ENCODE results near the gene PDZRN4. TPM values are rescaled to one million over a fixed set of nuclear protein-coding genes. Genes with fewer than 3 reads are reported as not detected.

Gene PDZRN4
- total and polyA plus RNA-seq, 2 of the 4 experiments (the other 2 are of a cell fraction) = not detected

DNA sequence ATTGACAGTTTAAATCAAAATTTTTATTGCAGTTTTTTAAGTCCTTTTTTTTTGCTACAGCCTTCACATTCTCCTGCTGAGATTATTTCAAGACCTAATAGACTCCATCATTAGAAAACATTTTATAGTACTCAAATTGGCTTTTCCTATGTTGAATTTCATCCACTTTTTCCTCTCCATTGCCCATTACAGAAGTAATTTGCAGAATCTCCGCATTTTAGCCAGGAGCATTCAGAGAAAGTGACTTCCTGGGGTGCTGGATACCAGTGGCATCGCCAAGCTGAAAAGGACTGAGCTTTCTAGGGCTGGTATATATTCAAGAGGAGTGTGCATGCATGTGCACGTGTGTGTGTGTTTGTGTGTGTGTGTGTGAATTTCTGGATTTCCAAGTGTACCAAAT is 340.8 kb downstream of the PDZRN4 start:
- H3K23ac ChIP-seq (ENCODE audit: low read depth, low read length) = no peak overlapping the region
- no peak overlapping the region for H4K5ac ChIP-seq (ENCODE audit: low read depth, low read length)
- H3K4me2 ChIP-seq (ENCODE audit: low read depth, low read length) = no peak overlapping the region
- H2BK20ac ChIP-seq (ENCODE audit: low read depth, low read length) = no peak overlapping the region
- H2BK5ac ChIP-seq (ENCODE audit: low read depth, low read length, poor library complexity, severe bottlenecking) = no peak overlapping the region
- no peak overlapping the region for H2AK9ac ChIP-seq (replicated peaks; ENCODE audit: low read depth, low read length, poor library complexity)
- H2BK15ac ChIP-seq (ENCODE audit: low read depth, low read length) = no peak overlapping the region
- no peak overlapping the region for H3K4me3 ChIP-seq (ENCODE audit: insufficient read depth, low read depth, low read length)
- ChIA-PET CTCF (no interaction called here), POLR2A (ENCODE audit: unreplicated experiment) (no interaction called here)
- H3K9me3 ChIP-seq (ENCODE audit: control insufficient read depth, insufficient read depth, low read length) = no peaks in the 10 kb centered on the region
- no peak overlapping the region for H3K14ac ChIP-seq (replicated peaks; ENCODE audit: low read depth, low read length)
- H3K4me1 ChIP-seq (ENCODE audit: control insufficient read depth, insufficient read depth, low read length) = no peaks in the 10 kb centered on the region
- no peak overlapping the region for H2BK120ac ChIP-seq (ENCODE audit: low read depth, low read length)
- in situ Hi-C loops (cut with MboI; ENCODE audit: low sequenced_read_pairs) (no loop called here), intact Hi-C loops (cut with micrococcal nuclease) (no loop called here), dilution Hi-C loops (cut with HindIII; ENCODE audit: low sequenced_read_pairs, unreplicated experiment) (no loop called here)
- no peak overlapping the region for H2AFZ ChIP-seq (replicated peaks; ENCODE audit: low read length, poor library complexity)
- H3K4ac ChIP-seq (ENCODE audit: low read depth, low read length) = no peak overlapping the region
- no peak overlapping the region for H4K91ac ChIP-seq (ENCODE audit: insufficient read depth, low read depth, low read length)
- H4K20me1 ChIP-seq (ENCODE audit: insufficient read depth, low read length) = no peaks in the 10 kb centered on the region
- no peaks in the 10 kb centered on the region for H3K36me3 ChIP-seq (ENCODE audit: control insufficient read depth, insufficient read depth, low read length)
- no peak overlapping the region for H3K18ac ChIP-seq (ENCODE audit: low read depth, low read length)
- WGBS, 2 experiments (ENCODE audit: extremely low coverage in 2 of 2, insufficient read length in 1 of 2) = no CpG with 5 or more reads among the region's 3 CpGs
- no peak overlapping the region for H3K56ac ChIP-seq (ENCODE audit: extremely low read depth, insufficient read depth, low read length)
- no peak for DNase-seq
- H3K9ac ChIP-seq (ENCODE audit: low read depth, low read length) = no peak overlapping the region
- no peak overlapping the region for H4K8ac ChIP-seq (ENCODE audit: low read depth in 2 of 2, low read length in 2 of 2)
- H3K27ac ChIP-seq (ENCODE audit: insufficient read depth, low read length) = no peak overlapping the region
- H2AK5ac ChIP-seq (ENCODE audit: low read depth, low read length) = no peak overlapping the region
- ATAC-seq (ENCODE audit: low read depth) = no peak
- H3K27me3 ChIP-seq (ENCODE audit: control insufficient read depth, insufficient read depth, low read length) = no peaks in the 10 kb centered on the region
- TF ChIP-seq CEBPB (IDR thresholded peaks at IDR 0.05; ENCODE audit: low read depth, low read length) = no peak
- BruUV-seq (replicated peaks) = no TSS peak
- H3K79me1 ChIP-seq (ENCODE audit: low read depth in 1 of 2, low read length in 2 of 2) = no peaks in the 10 kb centered on the region
- H3K9me1 ChIP-seq (ENCODE audit: insufficient read depth, low read length) = no peaks in the 10 kb centered on the region

All from IMR-90 (cell line).